ENCODE measurements around the gene OR5B3.
"Not testable (repeated sequence)": the region's sequence is repeated elsewhere in the genome, so short reads cannot be mapped to it uniquely, and the experiment has no call there.

The OR5B3 gene

GRCh38 chr11:58433638-58434203, 27.0 kb upstream of the OR5B3 start:
- TF ChIP-seq CTCF (IDR thresholded peaks at IDR 0.05; ENCODE audit: low read depth, low read length): no peak
- in situ Hi-C loops (cut with HindIII; ENCODE audit: low sequenced_read_pairs): no loop called here
- H3K4me3 ChIP-seq (ENCODE audit: low read depth, low read length): no peak overlapping the region
- no peak for DNase-seq (ENCODE audit: low read depth, low spot score)

DNA sequence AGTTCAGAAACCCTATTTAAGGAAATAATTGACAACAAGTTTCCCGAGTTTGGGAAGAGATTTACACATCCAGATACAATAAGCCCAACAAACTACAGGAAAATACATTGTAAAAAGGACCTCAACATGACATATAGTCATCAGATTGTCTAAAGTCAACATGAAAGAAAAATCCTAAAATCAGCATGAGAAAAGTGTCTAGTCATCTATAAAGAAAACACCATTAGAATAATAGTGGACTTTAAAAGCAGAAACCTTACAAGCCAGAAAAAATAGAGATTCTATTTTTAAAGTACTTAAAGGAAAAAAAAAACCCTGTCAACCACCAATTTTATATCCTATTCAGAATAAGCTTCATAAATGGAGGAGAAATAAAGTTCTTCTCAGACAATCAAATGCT, 22.6 kb upstream of the OR5B3 start:
- in situ Hi-C loops (cut with HindIII; ENCODE audit: low sequenced_read_pairs): no loop called here
- no peak overlapping the region for H3K4me3 ChIP-seq (ENCODE audit: low read depth, low read length)
- DNase-seq (ENCODE audit: low read depth, low spot score): no peak
- TF ChIP-seq CTCF (IDR thresholded peaks at IDR 0.05; ENCODE audit: low read depth, low read length): no peak

- in situ Hi-C loops (cut with HindIII; ENCODE audit: low sequenced_read_pairs): no loop called here
- DNase-seq (ENCODE audit: low read depth, low spot score): no peak
- no peak for TF ChIP-seq CTCF (IDR thresholded peaks at IDR 0.05; ENCODE audit: low read depth, low read length)
- no peak within 1 kb of the TSS for H3K4me3 ChIP-seq (ENCODE audit: low read depth, low read length)
Measured at GRCh38 chr11:58428021-58428420, 21.3 kb upstream of the OR5B3 start, which contains the start of gene OR5B2. OR5B2 (minus strand) TSS chr11:58428121; CDS start chr11:58423261, 4,860 bp downstream.

- H3K4me3 ChIP-seq (ENCODE audit: low read depth, low read length); DNase-seq (ENCODE audit: low read depth, low spot score); in situ Hi-C loops (cut with HindIII; ENCODE audit: low sequenced_read_pairs): not testable (repeated sequence)
Measured at GRCh38 chr11:58399622-58400021, 7.1 kb downstream of the OR5B3 start.

DNA sequence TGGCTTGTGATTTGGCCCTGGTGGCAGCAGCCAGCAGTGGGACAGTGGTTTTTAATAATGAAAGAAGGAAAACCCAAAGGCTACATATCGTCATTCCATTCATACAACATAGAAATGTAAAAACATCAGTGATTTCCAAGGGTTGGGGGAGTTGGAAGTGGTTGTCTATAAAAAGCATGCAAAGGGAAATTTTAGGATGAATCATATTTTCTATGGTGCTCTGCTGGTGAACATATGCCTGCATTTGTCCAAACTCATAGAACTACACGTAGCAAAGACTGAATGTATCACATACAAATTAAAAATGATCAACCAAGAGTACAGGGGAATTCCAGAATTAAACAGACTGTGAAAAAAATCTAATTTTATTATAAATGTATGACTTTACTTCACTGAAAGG, 11.1 kb downstream of the OR5B3 start:
- no peak overlapping the region for H3K4me3 ChIP-seq (ENCODE audit: low read depth, low read length)
- TF ChIP-seq CTCF (IDR thresholded peaks at IDR 0.05; ENCODE audit: low read depth, low read length): no peak
- in situ Hi-C loops (cut with HindIII; ENCODE audit: low sequenced_read_pairs): no loop called here
- no peak for DNase-seq (ENCODE audit: low read depth, low spot score)

GRCh38 chr11:58394195-58394594, 12.5 kb downstream of the OR5B3 start:
- peak; percentile 50 for DNase-seq (ENCODE audit: low read depth, low spot score)
- in situ Hi-C loops (cut with HindIII; ENCODE audit: low sequenced_read_pairs): no loop called here
- no peak for TF ChIP-seq CTCF (IDR thresholded peaks at IDR 0.05; ENCODE audit: low read depth, low read length)
- H3K4me3 ChIP-seq (ENCODE audit: low read depth, low read length): no peak overlapping the region

DNA sequence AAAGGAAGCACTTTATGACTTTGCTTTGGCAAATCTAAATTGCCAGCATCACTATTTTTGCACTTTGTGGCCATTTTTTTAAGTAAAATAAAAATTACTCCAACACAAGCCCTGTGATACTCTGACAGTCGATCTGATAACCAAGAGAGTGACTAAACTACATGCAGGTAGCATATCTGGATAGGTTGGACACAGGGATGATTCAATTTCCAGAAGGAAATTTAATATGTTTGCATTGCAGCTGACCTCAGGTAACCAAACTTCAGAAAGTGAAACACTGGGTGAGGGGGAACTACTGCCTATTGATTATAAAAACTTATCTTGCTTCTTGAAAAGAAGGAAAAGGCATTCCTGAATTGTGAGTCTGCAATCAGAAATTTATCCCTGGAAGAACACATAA, 13.9 kb downstream of the OR5B3 start:
- in situ Hi-C loops (cut with HindIII; ENCODE audit: low sequenced_read_pairs): no loop called here
- no peak for DNase-seq (ENCODE audit: low read depth, low spot score)
- no peak for TF ChIP-seq CTCF (IDR thresholded peaks at IDR 0.05; ENCODE audit: low read depth, low read length)
- no peak overlapping the region for H3K4me3 ChIP-seq (ENCODE audit: low read depth, low read length)
